ENCODE data around the gene TPPP3.

DNA sequence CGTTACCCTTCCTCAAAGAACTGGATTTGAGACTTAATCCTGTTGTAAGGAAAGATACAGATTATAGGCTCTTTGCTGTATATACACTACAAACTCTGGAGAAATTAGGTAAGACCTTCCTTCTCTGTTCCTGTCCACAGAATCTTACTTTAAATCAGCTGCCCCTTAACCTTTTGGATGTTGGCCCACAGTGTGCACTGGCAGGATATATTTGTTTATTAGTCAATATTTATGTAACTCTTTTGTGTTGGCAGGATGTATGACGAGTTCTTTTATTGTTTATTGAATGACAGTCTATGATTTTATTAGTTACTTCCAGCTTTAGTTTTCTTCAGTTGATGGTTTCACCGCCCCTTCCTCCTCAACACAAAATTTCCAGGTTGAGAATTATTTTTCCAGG lies 47.0 kb downstream of the TPPP3 start:
- TF ChIP-seq, protein P1, sequence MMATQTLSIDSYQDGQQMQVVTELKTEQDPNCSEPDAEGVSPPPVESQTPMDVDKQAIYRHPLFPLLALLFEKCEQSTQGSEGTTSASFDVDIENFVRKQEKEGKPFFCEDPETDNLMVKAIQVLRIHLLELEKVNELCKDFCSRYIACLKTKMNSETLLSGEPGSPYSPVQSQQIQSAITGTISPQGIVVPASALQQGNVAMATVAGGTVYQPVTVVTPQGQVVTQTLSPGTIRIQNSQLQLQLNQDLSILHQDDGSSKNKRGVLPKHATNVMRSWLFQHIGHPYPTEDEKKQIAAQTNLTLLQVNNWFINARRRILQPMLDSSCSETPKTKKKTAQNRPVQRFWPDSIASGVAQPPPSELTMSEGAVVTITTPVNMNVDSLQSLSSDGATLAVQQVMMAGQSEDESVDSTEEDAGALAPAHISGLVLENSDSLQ (IDR thresholded peaks at IDR 0.05) = no peak
- no peak for TF ChIP-seq SP1 (IDR thresholded peaks at IDR 0.05)
- TF ChIP-seq CTBP1 (IDR thresholded peaks at IDR 0.05; ENCODE audit: borderline replicate concordance) = no peak
- TF ChIP-seq FOXK2 (IDR thresholded peaks at IDR 0.05) = no peak
- no peak for TF ChIP-seq ELF4 (IDR thresholded peaks at IDR 0.05)
- TF ChIP-seq LEF1 (IDR thresholded peaks at IDR 0.05; ENCODE audit: borderline replicate concordance) = no peak
- no peak for TF ChIP-seq ARNT (IDR thresholded peaks at IDR 0.05)
- TF ChIP-seq SUZ12 (IDR thresholded peaks at IDR 0.05) = no peak
- no peak for TF ChIP-seq L3MBTL2 (conservative IDR thresholded peaks at IDR 0.05)

Data from HEK293T (cell line).